ENCODE measurements around the gene SERGEF. TPM values are rescaled to one million over a fixed set of nuclear protein-coding genes. Genes with fewer than 3 reads are reported as not detected.

The SERGEF gene
- total and polyA plus RNA-seq, 2 of the 4 experiments (the other 2 are of a cell fraction), result 12.2 to 18.1 TPM

DNA sequence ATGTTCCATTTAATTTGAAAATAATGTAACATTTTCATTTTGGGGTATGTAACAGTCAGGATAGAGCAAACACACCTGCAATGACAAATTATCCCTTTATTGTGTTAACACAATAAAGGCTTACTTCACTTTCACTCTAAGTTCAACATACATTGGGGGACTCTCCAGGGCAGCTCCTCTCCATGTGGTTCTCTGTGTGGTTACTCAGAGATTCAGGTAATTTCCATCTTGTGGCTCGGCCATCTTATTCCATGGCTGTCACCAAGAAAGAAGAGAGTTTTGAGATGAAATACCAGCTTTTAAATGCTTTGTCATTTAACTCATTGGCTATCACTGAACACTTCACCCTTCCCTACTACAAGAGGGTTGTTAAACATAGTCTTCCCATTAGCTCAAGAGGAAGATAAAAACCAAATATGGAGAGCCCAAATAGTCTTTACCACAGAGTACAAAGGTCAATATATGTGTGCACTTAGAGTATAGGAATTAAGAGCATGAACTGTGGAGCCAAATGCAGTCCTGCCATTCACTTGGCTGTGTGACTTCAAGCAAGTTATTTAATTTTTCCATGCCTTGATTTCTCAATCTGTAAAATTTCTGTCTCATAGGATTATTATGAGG is 43.8 kb upstream of the SERGEF start:
- intact Hi-C loops (cut with micrococcal nuclease), result no loop called here
- POLR2A ChIA-PET (ENCODE audit: unreplicated experiment), result no interaction called here

More for the DNA sequence above, 43.8 kb upstream of the SERGEF start:
- Histone ChIP-seq H3K36me3 (ENCODE audit: control insufficient read depth, insufficient read depth, low read length) (no peaks in the 10 kb centered on the region), H2BK15ac (ENCODE audit: low read depth, low read length) (no peak overlapping the region), H3K23ac (ENCODE audit: low read depth, low read length) (no peak overlapping the region), H2AK9ac (replicated peaks; ENCODE audit: low read depth, low read length, poor library complexity) (no peak overlapping the region), H3K4ac (ENCODE audit: low read depth, low read length) (no peak overlapping the region), H2AK5ac (ENCODE audit: low read depth, low read length) (no peak overlapping the region), H2AFZ (replicated peaks; ENCODE audit: low read length, poor library complexity) (no peak overlapping the region), H3K4me3 (ENCODE audit: insufficient read depth, low read depth, low read length) (no peak overlapping the region), H2BK5ac (ENCODE audit: low read depth, low read length, poor library complexity, severe bottlenecking) (no peak overlapping the region), H4K20me1 (ENCODE audit: insufficient read depth, low read length) (no peaks in the 10 kb centered on the region), H3K56ac (ENCODE audit: extremely low read depth, insufficient read depth, low read length) (no peak overlapping the region), H4K5ac (ENCODE audit: low read depth, low read length) (no peak overlapping the region), H2BK20ac (ENCODE audit: low read depth, low read length) (no peak overlapping the region), H3K4me2 (ENCODE audit: low read depth, low read length) (no peak overlapping the region), H3K27ac (ENCODE audit: insufficient read depth, low read length) (no peak overlapping the region), H3K14ac (replicated peaks; ENCODE audit: low read depth, low read length) (no peak overlapping the region), H3K79me1 (ENCODE audit: low read depth in 1 of 2, low read length in 2 of 2) (no peaks in the 10 kb centered on the region), H3K27me3 (ENCODE audit: control insufficient read depth, insufficient read depth, low read length) (peaks cover 3% of the 10 kb centered on the region; the same call in 1 of the 2 replicates), H4K8ac (ENCODE audit: low read depth in 2 of 2, low read length in 2 of 2) (no peak overlapping the region), H3K4me1 (ENCODE audit: control insufficient read depth, insufficient read depth, low read length) (no peaks in the 10 kb centered on the region), H3K9ac (ENCODE audit: low read depth, low read length) (no peak overlapping the region), H4K91ac (ENCODE audit: insufficient read depth, low read depth, low read length) (no peak overlapping the region), H3K18ac (ENCODE audit: low read depth, low read length) (no peak overlapping the region), H3K9me3 (ENCODE audit: control insufficient read depth, insufficient read depth, low read length) (no peaks in the 10 kb centered on the region), H2BK120ac (ENCODE audit: low read depth, low read length) (no peak overlapping the region), H3K9me1 (ENCODE audit: insufficient read depth, low read length) (no peaks in the 10 kb centered on the region)
- dilution Hi-C loops (cut with HindIII; ENCODE audit: low sequenced_read_pairs, unreplicated experiment), result no loop called here
- no CpG with 5 or more reads among the region's 1 CpG for WGBS, 2 experiments (ENCODE audit: extremely low coverage in 2 of 2, insufficient read length in 1 of 2)
- in situ Hi-C loops (cut with MboI; ENCODE audit: low sequenced_read_pairs), result no loop called here
- no peak for TF ChIP-seq RCOR1 (IDR thresholded peaks at IDR 0.05; ENCODE audit: insufficient replicate concordance, low read length)
- no peak for TF ChIP-seq MAZ (IDR thresholded peaks at IDR 0.05; ENCODE audit: borderline replicate concordance, low read depth, low read length)
- TF ChIP-seq FOS (IDR thresholded peaks at IDR 0.05; ENCODE audit: low read depth, low read length), result no peak
- BruUV-seq (replicated peaks), result no TSS peak
- DNase-seq (no peak), ATAC-seq (ENCODE audit: low read depth) (no peak)
- CTCF ChIA-PET, result no interaction called here

Data from IMR-90 (cell line).